Measurements from ENCODE around the gene SCARB1. TPM values are rescaled to one million over a fixed set of nuclear protein-coding genes. Genes with fewer than 3 reads are reported as not detected.

Gene SCARB1
- total RNA-seq, 2 donors from 2014 or later = 16.5 to 18.9 TPM

DNA sequence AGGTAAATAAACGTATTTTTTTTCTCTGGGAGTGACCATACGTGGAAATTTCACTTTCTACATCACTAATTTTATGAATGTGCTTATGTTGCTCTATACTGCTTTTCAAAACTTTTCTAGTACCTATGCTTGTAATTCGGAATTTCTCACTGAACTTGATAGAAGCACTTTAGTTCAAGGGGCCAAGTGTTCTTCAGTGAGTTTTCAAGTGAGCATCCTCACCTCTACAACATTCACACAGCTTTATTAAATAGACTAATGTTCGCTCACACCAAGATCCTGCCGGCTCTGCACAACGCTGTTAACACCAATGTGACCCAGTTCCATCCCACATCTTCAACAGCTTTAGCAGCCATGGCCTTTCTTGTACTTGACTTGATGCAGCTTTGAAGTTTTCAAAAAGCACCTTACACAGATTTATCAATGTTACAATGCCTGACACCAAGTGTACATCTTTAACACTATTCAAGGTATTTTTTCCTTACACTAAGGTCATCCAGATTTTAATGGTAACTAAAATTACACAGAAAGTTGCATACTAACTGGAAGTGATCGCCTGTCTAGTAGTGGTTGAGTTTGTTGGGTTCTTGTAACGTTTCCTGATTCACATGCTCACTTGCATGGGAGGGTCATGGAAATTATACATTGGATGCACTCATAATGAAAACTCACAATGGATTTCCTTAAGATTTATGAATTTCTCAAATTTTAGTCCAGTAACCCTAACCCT lies 46.3 kb upstream of the SCARB1 start:
- 69 to 70% methylated on average over 8 of the region's 8 CpGs for WGBS, 2 donors
- Histone ChIP-seq H3K36me3 (replicated peaks in 1 of 2; ENCODE audit: insufficient read depth in 1 of 2, low read depth in 2 of 2) (peaks cover 0 to 11% of the 10 kb centered on the region in 2 donors), H3K4me3 (no peak overlapping the region), H3K27ac (peak overlapping the region in 2 of 4 donors; percentile 5 to 37), H3K4me1 (peaks cover 44% of the 10 kb centered on the region), H3K27me3 (no peaks in the 10 kb centered on the region), H3K9me3 (no peaks in the 10 kb centered on the region)
- peak in 2 of 4 donors; percentile 35 to 40 for DNase-seq
- ATAC-seq = no peak
- intact Hi-C loops (cut with DNase I) = no loop called here
- TF ChIP-seq POLR2A (IDR thresholded peaks at IDR 0.05) = no peak
- TF ChIP-seq, protein P1, sequence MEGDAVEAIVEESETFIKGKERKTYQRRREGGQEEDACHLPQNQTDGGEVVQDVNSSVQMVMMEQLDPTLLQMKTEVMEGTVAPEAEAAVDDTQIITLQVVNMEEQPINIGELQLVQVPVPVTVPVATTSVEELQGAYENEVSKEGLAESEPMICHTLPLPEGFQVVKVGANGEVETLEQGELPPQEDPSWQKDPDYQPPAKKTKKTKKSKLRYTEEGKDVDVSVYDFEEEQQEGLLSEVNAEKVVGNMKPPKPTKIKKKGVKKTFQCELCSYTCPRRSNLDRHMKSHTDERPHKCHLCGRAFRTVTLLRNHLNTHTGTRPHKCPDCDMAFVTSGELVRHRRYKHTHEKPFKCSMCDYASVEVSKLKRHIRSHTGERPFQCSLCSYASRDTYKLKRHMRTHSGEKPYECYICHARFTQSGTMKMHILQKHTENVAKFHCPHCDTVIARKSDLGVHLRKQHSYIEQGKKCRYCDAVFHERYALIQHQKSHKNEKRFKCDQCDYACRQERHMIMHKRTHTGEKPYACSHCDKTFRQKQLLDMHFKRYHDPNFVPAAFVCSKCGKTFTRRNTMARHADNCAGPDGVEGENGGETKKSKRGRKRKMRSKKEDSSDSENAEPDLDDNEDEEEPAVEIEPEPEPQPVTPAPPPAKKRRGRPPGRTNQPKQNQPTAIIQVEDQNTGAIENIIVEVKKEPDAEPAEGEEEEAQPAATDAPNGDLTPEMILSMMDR (IDR thresholded peaks at IDR 0.05) = peak in 1 of 7 experiments; percentile 5

DNA sequence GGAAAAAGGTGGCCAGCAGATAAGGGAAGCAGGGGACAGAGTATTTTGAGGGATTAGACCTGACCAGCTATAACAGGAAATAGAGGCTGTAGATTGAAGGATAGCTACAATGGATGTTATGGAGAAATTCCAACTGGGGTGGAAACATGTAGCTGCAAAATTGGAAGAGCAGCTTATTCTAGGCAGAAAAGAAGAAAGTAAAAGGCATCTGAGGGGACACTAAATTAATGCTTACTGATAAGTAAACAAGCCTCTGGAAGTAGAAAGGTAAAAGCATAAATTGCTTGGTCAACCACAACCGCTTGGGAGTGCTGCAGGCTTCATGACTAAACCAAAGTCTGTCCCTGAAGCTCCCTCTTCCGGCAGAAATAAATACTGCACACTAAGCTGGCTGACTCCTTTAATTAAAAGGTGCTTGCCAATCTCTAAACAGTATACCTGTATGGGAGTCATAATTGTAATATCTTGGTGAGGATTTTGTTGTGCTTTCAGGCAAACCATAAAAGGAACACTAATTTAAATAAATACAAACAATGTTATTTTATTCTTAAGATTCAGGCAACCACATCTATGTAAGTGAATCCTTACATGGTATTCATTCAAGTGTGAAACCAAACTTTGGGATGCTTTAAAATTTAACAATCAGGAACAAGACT lies 43.1 kb upstream of the SCARB1 start:
- H3K9me3 ChIP-seq = no peaks in the 10 kb centered on the region
- TF ChIP-seq, protein P1 (IDR thresholded peaks at IDR 0.05) = peak; percentile 96 to 100 (median 99)
- TF ChIP-seq POLR2A (IDR thresholded peaks at IDR 0.05) = no peak
- peak; percentile 94 to 98 (median 96) for DNase-seq
- peaks cover 49% of the 10 kb centered on the region for H3K4me1 ChIP-seq
- peak overlapping the region in 2 of 4 donors; percentile 1 to 50 for H3K27ac ChIP-seq
- H3K36me3 ChIP-seq (replicated peaks in 1 of 2; ENCODE audit: insufficient read depth in 1 of 2, low read depth in 2 of 2) = peaks cover 0 to 6% of the 10 kb centered on the region in 2 donors
- H3K4me3 ChIP-seq = no peak overlapping the region
- ATAC-seq = peak; percentile 84
- intact Hi-C loops (cut with DNase I) = no loop called here
- WGBS, 2 donors = 0 to 4% methylated on average over 2 of the region's 2 CpGs
- H3K27me3 ChIP-seq = no peaks in the 10 kb centered on the region

DNA sequence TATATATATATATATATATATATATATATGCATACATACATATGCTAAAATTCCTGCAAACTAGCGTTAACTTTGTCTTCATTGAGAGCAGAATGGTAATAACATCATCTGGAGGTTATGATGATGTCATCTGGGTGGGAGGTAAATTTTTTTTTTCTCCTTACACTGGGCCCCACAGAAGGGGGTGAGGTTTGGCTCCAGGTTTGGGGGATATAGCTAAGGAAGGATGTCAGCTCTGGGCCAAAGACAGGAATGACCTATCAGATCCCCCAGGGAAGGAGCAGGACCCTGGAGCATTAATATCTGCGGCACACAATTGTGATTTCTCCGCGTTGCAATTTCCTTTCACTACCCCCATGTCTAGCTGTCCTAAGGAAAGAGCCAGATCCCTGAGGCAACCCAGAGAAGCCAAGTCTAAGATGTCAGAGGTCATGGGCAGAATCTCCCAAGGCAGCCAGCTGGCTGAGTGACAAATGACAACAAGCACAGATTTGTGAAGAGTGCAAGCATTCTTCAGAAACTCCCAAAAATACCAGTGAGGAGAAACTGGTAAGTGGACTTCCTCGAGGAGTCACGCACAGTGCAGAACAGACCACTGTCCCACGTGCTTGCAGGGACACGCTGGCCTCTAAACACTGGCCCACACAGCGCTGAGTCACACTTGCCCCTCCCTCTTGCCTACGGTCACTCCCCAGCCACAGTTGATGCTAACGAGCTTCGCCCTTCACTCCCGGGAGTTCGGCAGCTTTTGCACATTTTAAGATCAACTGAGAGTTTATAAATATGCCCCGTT lies 40.8 kb upstream of the SCARB1 start:
- peak overlapping the region in 2 of 4 donors; percentile 46 to 55 for H3K27ac ChIP-seq
- DNase-seq = peak; percentile 65 to 87 (median 76)
- no peaks in the 10 kb centered on the region for H3K36me3 ChIP-seq (replicated peaks in 1 of 2; ENCODE audit: insufficient read depth in 1 of 2, low read depth in 2 of 2)
- H3K27me3 ChIP-seq = no peaks in the 10 kb centered on the region
- H3K4me3 ChIP-seq = no peak overlapping the region
- TF ChIP-seq, protein P1 (IDR thresholded peaks at IDR 0.05) = no peak
- no peak for TF ChIP-seq POLR2A (IDR thresholded peaks at IDR 0.05)
- peaks cover 34% of the 10 kb centered on the region for H3K4me1 ChIP-seq
- intact Hi-C loops (cut with DNase I) = no loop called here
- 30 to 32% methylated on average over 13 to 15 of the region's 15 CpGs for WGBS, 2 donors
- ATAC-seq = peak; percentile 76
- H3K9me3 ChIP-seq = no peaks in the 10 kb centered on the region

DNA sequence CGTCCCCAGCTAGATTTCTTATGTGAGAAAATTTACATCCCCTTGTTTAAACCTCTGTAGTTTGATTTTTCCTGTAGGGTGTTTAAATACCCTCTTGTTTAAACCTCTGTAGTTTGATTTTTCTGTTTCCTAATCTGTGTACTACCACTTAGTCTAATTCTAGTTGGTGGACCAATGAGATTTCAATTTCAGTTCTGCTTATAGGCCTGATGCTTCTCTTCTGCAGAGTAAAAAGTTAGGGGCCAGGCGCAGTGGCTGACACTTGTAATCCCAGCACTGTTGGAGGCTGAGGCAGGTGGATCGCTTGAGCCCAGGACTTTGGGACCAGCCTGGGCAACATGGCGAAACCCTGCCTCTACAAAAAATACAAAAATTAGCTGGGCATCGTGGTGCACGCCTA lies 39.3 kb upstream of the SCARB1 start:
- ATAC-seq (no peak), DNase-seq (no peak)
- Histone ChIP-seq H3K4me3 (no peak overlapping the region), H3K27ac (no peak overlapping the region), H3K36me3 (replicated peaks in 1 of 2; ENCODE audit: insufficient read depth in 1 of 2, low read depth in 2 of 2) (no peaks in the 10 kb centered on the region), H3K9me3 (no peaks in the 10 kb centered on the region), H3K27me3 (no peaks in the 10 kb centered on the region), H3K4me1 (peaks cover 32% of the 10 kb centered on the region)
- intact Hi-C loops (cut with DNase I) = no loop called here
- TF ChIP-seq, protein P1 (IDR thresholded peaks at IDR 0.05) = no peak
- TF ChIP-seq POLR2A (IDR thresholded peaks at IDR 0.05) = no peak
- WGBS, 2 donors = 83 to 91% methylated on average over 6 of the region's 6 CpGs

Data from body of pancreas (tissue), 4 donors.